HepG2 (cell line): ENCODE results near the gene TMEM221. TPM values are rescaled to one million over a fixed set of nuclear protein-coding genes. Genes with fewer than 3 reads are reported as not detected.

Experiments
- ATAC-seq: fragments of 200-7000 bp; cut with Tn5 transposase; 3 replicates; pipeline ENCODE4 v1.9.1; 2020; ENCODE audit warnings: mild to moderate bottlenecking, moderate library complexity
- BruUV-seq: library from RNA; stranded (reverse); fragments of 400-500 nt; replicated peaks from 2 replicates; lab custom pipeline; 2021; lab: Mats Ljungman, UMichigan
- CTCF ChIA-PET: fragments of 300-600 bp; formaldehyde crosslinking; extraction: SDS; loops from one replicate; lab custom pipeline; 2021; ENCODE audit warnings: low total read pairs, inconsistent platforms, low intra/inter-chr PET ratio; lab: Yijun Ruan, JAX
- POLR2A ChIA-PET: fragments of 350-600 bp; sonication (Branson Sonifier 250); formaldehyde crosslinking; loops from one replicate; lab custom pipeline; 2020; ENCODE audit warnings: antibody characterized with exemption, inconsistent platforms; lab: Yijun Ruan, JAX
- DNase-seq: peaks from one replicate; pipeline ENCODE4 v3.0.0-alpha.2; 2015; ENCODE audit warnings: low spot score
- FAIRE-seq: peaks from 3 replicates; lab custom pipeline; 2011; peaks lifted over from hg19 to GRCh38; lab: Jason Lieb, UNC
- H2AFZ ChIP-seq: one replicate; pipeline ENCODE4 v1.6.1; 2011; ENCODE audit warnings: low read length, inconsistent platforms
- H3K27ac ChIP-seq: fragments of 300-600 bp; 3 replicates; pipeline ENCODE4 v1.8.0; 2011; ENCODE audit warnings: mixed run types, mild to moderate bottlenecking, mixed read lengths, low read length, inconsistent platforms; ENCODE audit not compliant: insufficient read depth; ENCODE audit errors: extremely low read length
- H3K27me3 ChIP-seq, 2 experiments: fragments of 200-600 bp in 1 of 2; 2 replicates in 1 of 2; 3 replicates in 1 of 2; pipeline versions ENCODE4 v1.6.0 to v1.8.0; 2011; ENCODE audit warnings: low read length in 2 of 2, mild to moderate bottlenecking in 2 of 2, moderate library complexity in 2 of 2, inconsistent platforms in 1 of 2; ENCODE audit not compliant: insufficient read depth in 2 of 2, control insufficient read depth in 1 of 2
- H3K36me3 ChIP-seq, 2 experiments: fragments of 200-600 bp in 1 of 2; replicated peaks in 1 of 2; 2 replicates in 1 of 2; 3 replicates in 1 of 2; pipeline versions ENCODE4 v1.5.1 to v1.8.0; 2011; ENCODE audit warnings: low read length in 2 of 2, inconsistent platforms in 1 of 2; ENCODE audit not compliant: insufficient read depth in 2 of 2, control insufficient read depth in 1 of 2
- H3K4me1 ChIP-seq: 2 replicates; pipeline ENCODE4 v1.5.1; 2012; ENCODE audit warnings: low read length, inconsistent platforms; ENCODE audit not compliant: insufficient read depth
- H3K4me2 ChIP-seq: 2 replicates; pipeline ENCODE4 v1.6.0; 2011; ENCODE audit warnings: low read depth, low read length, inconsistent platforms
- H3K4me3 ChIP-seq, 3 experiments: fragments of 200-600 bp in 1 of 3; sonication (generic), shearing (Covaris generic) in 1 of 3; replicated peaks in 1 of 3; 2 replicates each; pipeline ENCODE4 v1.5.1; 2011 to 2016; ENCODE audit warnings: low read length in 3 of 3, inconsistent platforms in 2 of 3, low read depth in 2 of 3, mild to moderate bottlenecking in 2 of 3, control low read depth in 1 of 3, mixed read lengths in 1 of 3; ENCODE audit not compliant: insufficient read depth in 1 of 3
- H3K79me2 ChIP-seq: one replicate; pipeline ENCODE4 v1.6.1; 2011; ENCODE audit warnings: low read length, inconsistent platforms; ENCODE audit not compliant: insufficient read depth
- H3K9ac ChIP-seq: 2 replicates; pipeline ENCODE4 v1.6.0; 2011; ENCODE audit warnings: mild to moderate bottlenecking, low read depth, low read length, inconsistent platforms; ENCODE audit not compliant: insufficient read depth
- H3K9me3 ChIP-seq: 2 replicates; pipeline ENCODE4 v1.5.1; 2012; ENCODE audit warnings: mild to moderate bottlenecking, low read length
- H4K20me1 ChIP-seq: 2 replicates; pipeline ENCODE4 v1.6.0; 2011; ENCODE audit warnings: inconsistent platforms, mild to moderate bottlenecking, low read length, moderate library complexity; ENCODE audit not compliant: insufficient read depth
- ZNF768 ChIP-seq: sonication (generic); formaldehyde crosslinking; IDR thresholded peaks from 2 replicates; pipeline ENCODE4 v1.4.0; 2020; ENCODE audit warnings: missing genetic modification reagents
- WGBS: methylation state at CpG from one replicate; pipeline ENCODE4 v1.1.6; 2017; ENCODE audit warnings: low lambda C conversion rate; 5-methylcytosine and 5-hydroxymethylcytosine counted together
- in situ Hi-C: cut with HindIII; loops from 2 replicates; pipeline ENCODE4 v1.10.0; 2017; ENCODE audit warnings: low pct_unique_long_range_greater_than_20kb; ENCODE audit not compliant: extremely low pct_ligation_motif_present
- intact Hi-C: fragments of 100-400 bp; cut with micrococcal nuclease; formaldehyde crosslinking; loops from one replicate; pipeline ENCODE4 v1.10.0; 2022; ENCODE audit not compliant: unreplicated experiment
- polyA plus RNA-seq, 8 experiments: library from polyadenylated mRNA; depleted of rRNA in 3 of 8; stranded (reverse) in 7 of 8; unstranded in 1 of 8; fragments of >200 nt; fragmentation: Illumina TruSeq in 4 of 8; extraction: Trizol in 4 of 8; gene quantifications; 2 replicates each; pipeline versions ENCODE4 v1.2.1 to v1.2.3, GENCODE V29; 2011 to 2016; ENCODE audit warnings: low read depth in 4 of 8, missing spikeins in 1 of 8, mixed read lengths in 1 of 8; ENCODE audit not compliant: insufficient read depth in 1 of 8
- total RNA-seq, 5 experiments: library from RNA; depleted of rRNA; stranded (reverse); fragments of >200 nt; fragmentation: Illumina TruSeq; extraction: Trizol; gene quantifications; 2 replicates each; pipeline ENCODE4 v1.2.3, GENCODE V29; 2016; ENCODE audit warnings: low read depth in 1 of 5
- TF ChIP-seq, protein P1 (sequence below): sonication (generic); formaldehyde crosslinking; IDR thresholded peaks from 2 replicates; pipeline ENCODE4 v1.5.0; 2020; ENCODE audit warnings: mild to moderate bottlenecking, missing genetic modification reagents, moderate library complexity
- TF ChIP-seq, protein P2 (sequence below): sonication (generic); formaldehyde crosslinking; IDR thresholded peaks from 2 replicates; pipeline ENCODE4 v1.4.0; 2020; ENCODE audit warnings: mild to moderate bottlenecking, low read depth, missing genetic modification reagents

Gene TMEM221
- total and polyA plus RNA-seq, 2 of the 13 experiments (the other 11 are each of a cell fraction or from before 2014, with no cell fraction given), result 0.33 to 0.77 TPM

DNA sequence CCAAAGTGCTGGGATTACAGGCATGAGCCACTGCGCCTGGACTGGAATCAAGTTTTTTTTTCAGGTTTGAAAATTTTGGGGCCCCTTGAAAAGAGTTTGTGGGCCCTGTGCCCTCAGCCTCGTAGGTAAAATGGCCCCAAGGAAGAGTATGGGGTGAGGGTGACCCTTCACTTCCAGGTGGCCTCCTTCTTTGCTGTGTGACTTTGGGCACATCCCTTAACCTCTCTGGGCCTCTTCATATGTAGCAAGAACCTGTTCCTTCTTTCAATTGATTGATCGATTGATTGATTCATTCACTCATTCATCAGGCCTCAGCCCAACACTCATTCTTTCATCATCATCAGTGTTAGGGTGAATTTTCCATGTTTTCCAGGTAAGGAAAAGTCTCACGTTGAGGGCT is 3.4 kb upstream of the TMEM221 start:
- CTCF ChIA-PET, result no interaction called here
- FAIRE-seq, result no peak
- intact Hi-C loops, result no loop called here

More for the DNA sequence above, 3.4 kb upstream of the TMEM221 start:
- Histone ChIP-seq H3K9me3 (no peaks in the 10 kb centered on the region), H3K27me3 (peaks cover 4 to 14% of the 10 kb centered on the region in 2 experiments; a peak in 4 of 5 replicates), H3K36me3 (no peaks in the 10 kb centered on the region), H2AFZ (no peak overlapping the region), H3K27ac (no peak overlapping the region), H3K9ac (no peak overlapping the region), H3K4me3 (no peak overlapping the region), H4K20me1 (no peaks in the 10 kb centered on the region), H3K79me2 (no peaks in the 10 kb centered on the region), H3K4me2 (no peak overlapping the region), H3K4me1 (0 out of 2 replicates have a peak, but pooled peaks cover 7% of the 10 kb centered on the region)
- in situ Hi-C loops, result loop anchor here (10.0 kb wide), 1 partner anchor 123 kb away; no protein-coding TSS in a partner anchor
- POLR2A ChIA-PET, result no interaction called here
- WGBS, result 59% methylated on average over 4 of the region's 4 CpGs
- no TSS peak for BruUV-seq
- TF ChIP-seq, protein P1, sequence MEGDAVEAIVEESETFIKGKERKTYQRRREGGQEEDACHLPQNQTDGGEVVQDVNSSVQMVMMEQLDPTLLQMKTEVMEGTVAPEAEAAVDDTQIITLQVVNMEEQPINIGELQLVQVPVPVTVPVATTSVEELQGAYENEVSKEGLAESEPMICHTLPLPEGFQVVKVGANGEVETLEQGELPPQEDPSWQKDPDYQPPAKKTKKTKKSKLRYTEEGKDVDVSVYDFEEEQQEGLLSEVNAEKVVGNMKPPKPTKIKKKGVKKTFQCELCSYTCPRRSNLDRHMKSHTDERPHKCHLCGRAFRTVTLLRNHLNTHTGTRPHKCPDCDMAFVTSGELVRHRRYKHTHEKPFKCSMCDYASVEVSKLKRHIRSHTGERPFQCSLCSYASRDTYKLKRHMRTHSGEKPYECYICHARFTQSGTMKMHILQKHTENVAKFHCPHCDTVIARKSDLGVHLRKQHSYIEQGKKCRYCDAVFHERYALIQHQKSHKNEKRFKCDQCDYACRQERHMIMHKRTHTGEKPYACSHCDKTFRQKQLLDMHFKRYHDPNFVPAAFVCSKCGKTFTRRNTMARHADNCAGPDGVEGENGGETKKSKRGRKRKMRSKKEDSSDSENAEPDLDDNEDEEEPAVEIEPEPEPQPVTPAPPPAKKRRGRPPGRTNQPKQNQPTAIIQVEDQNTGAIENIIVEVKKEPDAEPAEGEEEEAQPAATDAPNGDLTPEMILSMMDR (CRISPR knock-in tag), result no peak
- TF ChIP-seq ZNF768, result peak; percentile 80; the same call in 1 of the 2 replicates
- TF ChIP-seq, protein P2, sequence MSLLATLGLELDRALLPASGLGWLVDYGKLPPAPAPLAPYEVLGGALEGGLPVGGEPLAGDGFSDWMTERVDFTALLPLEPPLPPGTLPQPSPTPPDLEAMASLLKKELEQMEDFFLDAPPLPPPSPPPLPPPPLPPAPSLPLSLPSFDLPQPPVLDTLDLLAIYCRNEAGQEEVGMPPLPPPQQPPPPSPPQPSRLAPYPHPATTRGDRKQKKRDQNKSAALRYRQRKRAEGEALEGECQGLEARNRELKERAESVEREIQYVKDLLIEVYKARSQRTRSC (CRISPR knock-in tag), result no peak
- ATAC-seq (no peak), DNase-seq (no peak)
